NCI-H345 (cell line): ENCODE results near the gene IDH3B.

Source experiments
- DNase-seq: peaks from one replicate; lab custom pipeline; 2025; lab: John Stamatoyannopoulos, UW

IDH3B gene

GRCh38 chr20:2617099-2617714 lies 46.8 kb downstream of the IDH3B start:
- no peak for DNase-seq

- DNase-seq = no peak
Measured at GRCh38 chr20:2616634-2617033, 47.4 kb downstream of the IDH3B start.

- no peak for DNase-seq
Measured at GRCh38 chr20:2612073-2612472, 51.9 kb downstream of the IDH3B start.

- peak; percentile 19 for DNase-seq
Measured at GRCh38 chr20:2610941-2611720, 52.9 kb downstream of the IDH3B start.

- no peak for DNase-seq
Measured at GRCh38 chr20:2610326-2610725, 53.7 kb downstream of the IDH3B start.
